Panc1 (cell line): ENCODE results near the gene ARHGEF10L. TPM values are rescaled to one million over a fixed set of nuclear protein-coding genes. Genes with fewer than 3 reads are reported as not detected.

Experiments used
- ATAC-seq: fragments of 200-7000 bp; cut with Tn5 transposase; 2 replicates; pipeline ENCODE4 v1.9.1; 2020; ENCODE audit warnings: mild to moderate bottlenecking, moderate library complexity
- BruUV-seq: library from RNA; stranded (reverse); fragments of 400-500 nt; replicated peaks from 2 replicates; lab custom pipeline; 2021; lab: Mats Ljungman, UMichigan
- CTCF ChIA-PET: fragments of 300-600 bp; sonication (Branson Sonifier 250); formaldehyde crosslinking; loops from one replicate; lab custom pipeline; 2022; ENCODE audit warnings: antibody characterized with exemption; lab: Charles Lee
- POLR2A ChIA-PET: fragments of 300-600 bp; sonication (Branson Sonifier 250); formaldehyde crosslinking; loops from one replicate; lab custom pipeline; 2022; ENCODE audit warnings: antibody characterized with exemption; lab: Charles Lee
- DNase-seq: peaks from one replicate; pipeline ENCODE4 v3.0.0-alpha.2; 2010; ENCODE audit warnings: low read depth, low spot score
- H3K27ac ChIP-seq: 2 replicates; pipeline ENCODE4 v1.5.1; 2011; ENCODE audit warnings: mild to moderate bottlenecking, low read length, inconsistent platforms
- H3K27me3 ChIP-seq: fragments of 200-500 bp; sonication (Bioruptor generic); 2 replicates; pipeline ENCODE4 v1.6.0; 2014; ENCODE audit warnings: low read length, inconsistent platforms; ENCODE audit not compliant: control insufficient read depth, insufficient read depth
- H3K36me3 ChIP-seq: fragments of 200-500 bp; sonication (Bioruptor generic); 2 replicates; pipeline ENCODE4 v1.5.1; 2014; ENCODE audit warnings: inconsistent platforms, mild to moderate bottlenecking, low read length, moderate library complexity; ENCODE audit not compliant: control insufficient read depth, insufficient read depth
- H3K4me1 ChIP-seq: 2 replicates; pipeline ENCODE4 v1.5.1; 2011; ENCODE audit warnings: inconsistent platforms, mild to moderate bottlenecking, low read length, moderate library complexity; ENCODE audit not compliant: control insufficient read depth, insufficient read depth
- H3K4me3 ChIP-seq, 2 experiments: 2 replicates each; pipeline ENCODE4 v1.5.1; 2011 to 2012; ENCODE audit warnings: low read depth in 2 of 2, low read length in 2 of 2, mild to moderate bottlenecking in 2 of 2, inconsistent platforms in 1 of 2, moderate library complexity in 1 of 2
- H3K9me3 ChIP-seq: fragments of 200-500 bp; sonication (Bioruptor generic); 2 replicates; pipeline ENCODE4 v1.5.1; 2014; ENCODE audit warnings: low read depth, mild to moderate bottlenecking, inconsistent platforms, low read length, moderate library complexity; ENCODE audit not compliant: control insufficient read depth, insufficient read depth
- CTCF ChIP-seq: fragments of 450-650 bp; IDR thresholded peaks from 2 replicates; pipeline ENCODE4 v1.5.1; 2017; ENCODE audit warnings: mild to moderate bottlenecking
- POLR2AphosphoS5 ChIP-seq: IDR thresholded peaks from 2 replicates; pipeline ENCODE4 v1.6.1; 2012; ENCODE audit warnings: mild to moderate bottlenecking, low read depth, low read length, moderate library complexity
- REST ChIP-seq, 2 experiments: IDR thresholded peaks; 2 replicates each; pipeline ENCODE4 v1.6.1; 2011 to 2012; ENCODE audit warnings: low read depth in 2 of 2, control low read depth in 1 of 2, low read length in 1 of 2, mild to moderate bottlenecking in 1 of 2, moderate library complexity in 1 of 2; ENCODE audit not compliant: insufficient read depth in 1 of 2
- SIN3A ChIP-seq: IDR thresholded peaks from 2 replicates; pipeline ENCODE4 v1.6.1; 2012; ENCODE audit warnings: low read depth, mild to moderate bottlenecking, low read length, moderate library complexity, borderline replicate concordance; ENCODE audit not compliant: insufficient read depth
- TCF7L2 ChIP-seq: IDR thresholded peaks from 2 replicates; pipeline ENCODE4 v1.6.1; 2011; ENCODE audit warnings: mild to moderate bottlenecking, low read depth, low read length, inconsistent platforms
- in situ Hi-C: cut with HindIII; loops from 2 replicates; pipeline ENCODE4 v1.10.0; 2016; ENCODE audit warnings: low sequenced_read_pairs, low pct_unique_long_range_greater_than_20kb
- intact Hi-C: fragments of 100-400 bp; cut with micrococcal nuclease; formaldehyde crosslinking; loops from one replicate; pipeline ENCODE4 v1.10.0; 2022; ENCODE audit not compliant: unreplicated experiment
- total RNA-seq: library from RNA; stranded (reverse); gene quantifications from one replicate; pipeline ENCODE4 v1.2.1, GENCODE V29; 2021; ENCODE audit not compliant: unreplicated experiment

ARHGEF10L gene
- total RNA-seq, 1 experiment from 2014 or later: 5.9 TPM

- BruUV-seq: no TSS peak
- H3K9me3 ChIP-seq: no peaks in the 10 kb centered on the region
- no peaks in the 10 kb centered on the region for H3K36me3 ChIP-seq
- no peak overlapping the region for H3K4me3 ChIP-seq
- intact Hi-C loops: no loop called here
- TF ChIP-seq REST (IDR thresholded peaks at IDR 0.05; ENCODE audit: insufficient read depth in 1 of 2, low read depth in 2 of 2, low read length in 1 of 2) (no peak), POLR2AphosphoS5 (no peak), SIN3A (no peak), CTCF (no peak), TCF7L2 (no peak)
- DNase-seq (no peak), ATAC-seq (no peak)
- no peak overlapping the region for H3K27ac ChIP-seq
- no peaks in the 10 kb centered on the region for H3K4me1 ChIP-seq
- in situ Hi-C loops: no loop called here
- no peaks in the 10 kb centered on the region for H3K27me3 ChIP-seq
- CTCF ChIA-PET: no interaction called here
- POLR2A ChIA-PET: no interaction called here
Observed at GRCh38 chr1:17735348-17735747, 195.8 kb downstream of the ARHGEF10L start.

GRCh38 chr1:17735793-17736192 is 196.3 kb downstream of the ARHGEF10L start:
- in situ Hi-C loops (no loop called here), intact Hi-C loops (no loop called here)
- CTCF ChIA-PET: no interaction called here
- no TSS peak for BruUV-seq
- Histone ChIP-seq H3K4me1 (no peaks in the 10 kb centered on the region), H3K36me3 (no peaks in the 10 kb centered on the region), H3K27ac (no peak overlapping the region), H3K4me3 (no peak overlapping the region), H3K9me3 (no peaks in the 10 kb centered on the region), H3K27me3 (peaks cover 2% of the 10 kb centered on the region; the same call in 1 of the 2 replicates)
- TF ChIP-seq TCF7L2: no peak
- TF ChIP-seq REST (IDR thresholded peaks at IDR 0.05; ENCODE audit: insufficient read depth in 1 of 2, low read depth in 2 of 2, low read length in 1 of 2): no peak
- TF ChIP-seq POLR2AphosphoS5: no peak
- TF ChIP-seq SIN3A: no peak
- no peak for TF ChIP-seq CTCF
- POLR2A ChIA-PET: no interaction called here
- ATAC-seq (no peak), DNase-seq (no peak)
